Peyer's patch (tissue), 4 donors: ENCODE data around the gene INPP5A.

Experiments used
- CTCF ChIP-seq, 6 experiments: fragments of 450-650 bp in 4 of 6; fragments of 200-600 bp in 2 of 6; sonication (generic) in 1 of 6; IDR thresholded peaks; one replicate each; pipeline ENCODE4 v1.5.1; 2017 to 2019; ENCODE audit warnings: antibody characterized with exemption in 6 of 6, mild to moderate bottlenecking in 3 of 6, moderate library complexity in 1 of 6
- POLR2A ChIP-seq, 2 donors: fragments of 450-650 bp; IDR thresholded peaks; one replicate each; pipeline ENCODE4 v1.5.1; 2017; ENCODE audit warnings: antibody characterized with exemption in 2 of 2, mild to moderate bottlenecking in 2 of 2, moderate library complexity in 2 of 2

DNA sequence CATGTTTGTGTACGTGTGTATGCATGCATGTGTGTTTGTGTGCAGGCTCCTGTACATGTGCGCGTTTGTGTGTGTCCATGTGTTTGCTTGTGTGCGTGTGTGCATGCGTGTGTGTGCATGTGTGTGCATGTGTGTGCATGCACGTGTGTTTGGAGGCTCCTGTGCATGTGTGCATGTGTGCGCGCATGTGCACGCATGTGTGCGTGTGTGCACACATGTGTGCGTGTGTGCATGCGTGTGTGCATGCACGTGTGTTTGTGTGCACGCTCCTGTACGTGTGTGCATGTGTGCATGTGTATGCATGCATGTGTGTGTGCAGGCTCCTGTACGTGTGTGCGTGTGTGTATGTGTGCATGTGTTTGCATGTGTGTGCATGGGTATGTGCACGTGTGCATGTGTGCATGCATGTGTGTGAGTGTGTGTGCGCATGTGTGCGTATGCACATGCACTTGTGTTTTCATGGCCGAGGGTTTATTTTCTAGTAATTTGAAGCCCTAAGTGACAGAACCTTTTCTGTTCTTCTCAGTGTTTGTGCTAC is 59.2 kb downstream of the INPP5A start:
- TF ChIP-seq CTCF (IDR thresholded peaks at IDR 0.05): no peak
- TF ChIP-seq POLR2A (IDR thresholded peaks at IDR 0.05): no peak
